GM21367 (cell line): Measurements from ENCODE around the gene RBFOX1.

Experiments used
- ATAC-seq: cut with Tn5 transposase; IDR thresholded peaks from one replicate; pipeline ENCODE4 v1.9.1; 2021; ENCODE audit not compliant: unreplicated experiment

The RBFOX1 gene

DNA sequence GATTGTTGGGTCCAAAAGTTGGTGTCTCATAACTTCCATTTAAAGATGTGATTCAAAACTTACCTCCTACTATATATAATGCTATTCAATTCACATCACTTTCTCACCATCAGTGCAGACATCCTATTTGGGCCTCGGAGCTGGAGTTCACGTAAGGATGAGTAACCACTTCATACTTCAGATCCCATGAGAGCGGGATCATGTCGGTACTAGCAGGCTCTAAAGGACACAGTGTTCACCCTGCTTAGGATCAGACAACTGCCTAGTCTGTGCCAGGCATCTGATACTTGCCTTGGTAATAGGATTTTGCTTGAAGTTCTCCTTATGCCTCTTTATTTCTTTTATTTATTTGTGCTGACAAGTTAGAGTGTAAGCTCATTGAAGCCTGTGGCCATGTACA is 39.5 kb downstream of the RBFOX1 start:
- ATAC-seq = no peak

DNA sequence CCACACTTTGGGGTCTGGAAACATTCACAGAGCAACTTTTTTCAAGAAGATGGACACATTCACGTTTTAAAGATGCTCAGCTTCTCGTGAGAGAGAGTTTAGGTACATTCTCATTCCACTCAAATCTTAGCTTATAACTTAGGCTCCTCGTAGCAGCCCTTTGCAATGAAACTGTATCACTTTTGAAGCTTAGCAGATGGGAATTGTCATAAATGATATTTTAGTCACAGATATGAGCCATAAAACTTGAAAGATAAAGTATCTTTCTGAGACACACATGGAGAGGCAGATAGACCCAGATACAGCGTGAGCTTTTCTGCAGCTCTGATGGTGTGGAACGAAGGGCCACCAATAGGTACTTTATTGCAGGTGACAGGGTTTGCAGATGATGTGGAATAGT is 41.1 kb downstream of the RBFOX1 start:
- ATAC-seq = no peak

DNA sequence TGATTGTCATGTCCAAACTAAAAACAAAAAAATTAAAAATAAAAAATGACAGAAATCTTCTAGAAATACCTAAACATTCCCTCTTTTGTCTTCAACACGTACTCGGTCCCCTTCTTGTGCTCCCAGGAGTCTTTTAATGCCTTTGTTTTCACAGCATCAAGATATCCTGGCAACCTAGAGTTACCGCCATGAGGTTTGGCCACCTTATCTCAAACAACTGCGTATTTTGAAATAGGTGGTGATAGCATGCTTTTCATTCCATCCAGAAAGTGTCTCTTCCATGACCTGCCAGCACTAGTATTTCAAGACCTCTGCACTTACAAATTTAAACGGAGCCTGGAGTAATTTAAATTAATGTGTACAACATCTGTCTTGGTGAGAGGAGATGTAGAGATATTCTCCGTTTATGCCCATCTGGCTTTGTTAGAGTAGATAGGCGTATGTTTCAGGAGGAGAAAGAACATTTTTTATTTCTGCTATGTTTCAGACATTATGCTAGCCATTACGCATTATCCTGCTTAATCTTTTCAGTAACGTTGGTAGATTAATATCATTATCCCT is 42.0 kb downstream of the RBFOX1 start:
- ATAC-seq = no peak

DNA sequence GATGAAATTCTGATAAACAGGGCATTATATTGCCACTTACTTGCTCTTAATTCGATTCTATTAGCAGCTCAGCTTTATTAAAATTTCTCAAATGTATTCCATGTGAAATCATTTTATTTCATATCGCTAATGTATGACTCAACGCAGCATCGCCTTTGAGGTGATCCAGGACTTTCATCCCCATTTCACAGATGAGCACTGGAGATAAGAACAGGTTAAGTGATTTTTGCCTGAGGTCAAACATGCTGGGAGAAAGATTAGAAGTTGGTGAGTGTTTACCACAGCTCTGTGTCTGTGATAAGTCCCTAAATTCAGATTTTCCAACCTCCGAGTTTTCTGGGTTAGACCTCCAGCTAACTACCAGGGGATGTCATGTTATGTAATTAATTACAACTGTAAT is 43.6 kb downstream of the RBFOX1 start:
- ATAC-seq = no peak

DNA sequence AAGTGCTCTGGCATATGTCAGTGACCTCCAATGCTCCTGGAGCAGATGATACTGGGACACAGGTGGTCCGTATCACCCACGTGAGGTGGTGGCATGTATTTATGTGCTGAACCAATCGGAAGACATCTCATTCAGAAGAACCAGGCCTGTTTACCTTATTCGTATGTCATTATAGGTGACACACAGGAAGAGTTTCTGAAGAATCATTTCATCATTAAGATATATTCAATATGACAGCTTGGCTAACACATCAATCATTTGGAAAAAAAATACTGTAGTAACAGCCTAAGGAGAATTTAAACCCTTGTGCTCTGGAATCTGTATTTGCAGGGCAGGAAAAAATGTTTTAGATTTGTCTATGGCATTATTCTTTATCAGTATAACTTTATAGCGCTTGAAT is 44.6 kb downstream of the RBFOX1 start:
- no peak for ATAC-seq

DNA sequence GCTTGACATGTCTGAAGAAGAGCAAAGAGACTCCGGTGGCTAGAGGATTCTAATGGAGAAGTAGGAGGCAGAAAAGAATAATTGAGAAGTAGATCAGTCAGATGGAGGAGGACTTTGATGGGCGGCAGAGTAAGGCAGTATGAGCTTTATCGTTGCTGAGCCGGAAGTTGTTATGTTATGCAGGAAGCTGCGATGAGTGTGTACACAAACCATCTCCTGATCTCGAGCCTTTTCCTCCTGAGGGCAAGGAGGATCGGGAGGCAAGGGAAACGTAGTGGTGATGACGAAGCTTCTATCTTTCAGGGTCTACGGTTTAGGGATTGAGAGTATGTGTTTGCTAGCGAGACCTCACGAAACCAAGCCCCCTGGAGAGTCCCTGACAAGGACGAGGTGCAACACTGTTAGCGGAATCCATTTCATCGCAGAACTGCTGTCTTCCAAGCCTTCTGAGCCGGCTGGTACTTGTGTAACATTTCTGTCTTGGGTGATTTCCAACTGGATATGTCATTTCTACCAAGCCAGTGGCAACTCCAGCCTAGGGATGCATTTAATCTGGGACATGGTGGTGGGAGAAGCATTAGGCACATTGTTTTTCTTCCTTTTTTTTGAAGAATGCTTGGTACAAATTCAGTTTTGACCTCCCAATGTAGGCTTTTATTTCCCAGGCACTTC is 45.5 kb downstream of the RBFOX1 start:
- no peak for ATAC-seq

DNA sequence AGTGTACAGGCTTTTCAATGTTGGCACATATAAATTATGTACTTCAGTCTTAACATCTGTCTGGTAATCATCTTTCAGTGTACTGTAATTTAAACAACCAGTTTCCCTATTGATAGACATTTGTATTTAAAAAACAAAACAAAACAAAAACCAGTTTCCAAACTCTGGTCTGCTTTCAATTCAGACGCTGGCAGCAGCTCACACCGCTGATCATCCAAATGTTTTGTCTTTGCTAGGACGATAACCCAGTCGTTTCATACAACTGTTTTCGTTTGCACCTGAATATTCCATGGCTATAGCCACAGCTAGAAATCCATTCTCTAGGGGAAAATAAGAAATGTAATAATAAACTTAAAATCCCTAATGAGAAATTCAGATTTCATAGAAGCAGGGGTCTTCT is 47.8 kb downstream of the RBFOX1 start:
- ATAC-seq = no peak

DNA sequence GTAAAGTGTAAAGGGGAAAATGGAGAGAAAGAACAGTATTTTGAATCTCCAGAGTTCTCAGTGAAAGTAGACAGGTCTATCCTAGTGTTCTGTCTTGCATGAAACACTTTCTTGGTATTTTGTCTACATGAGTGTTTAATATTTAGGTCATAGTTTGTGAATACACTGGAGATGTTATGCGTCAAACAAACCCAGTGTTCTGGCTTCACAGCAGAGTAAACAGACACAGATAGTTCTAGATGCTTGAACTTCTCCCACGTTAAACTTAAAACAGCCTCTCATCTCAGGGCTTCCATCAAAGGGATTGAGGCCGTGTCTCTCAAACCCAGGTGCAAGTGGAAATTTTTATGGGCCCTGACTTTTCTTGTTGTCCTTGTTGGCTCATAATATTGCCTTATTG is 48.3 kb downstream of the RBFOX1 start:
- ATAC-seq = no peak

DNA sequence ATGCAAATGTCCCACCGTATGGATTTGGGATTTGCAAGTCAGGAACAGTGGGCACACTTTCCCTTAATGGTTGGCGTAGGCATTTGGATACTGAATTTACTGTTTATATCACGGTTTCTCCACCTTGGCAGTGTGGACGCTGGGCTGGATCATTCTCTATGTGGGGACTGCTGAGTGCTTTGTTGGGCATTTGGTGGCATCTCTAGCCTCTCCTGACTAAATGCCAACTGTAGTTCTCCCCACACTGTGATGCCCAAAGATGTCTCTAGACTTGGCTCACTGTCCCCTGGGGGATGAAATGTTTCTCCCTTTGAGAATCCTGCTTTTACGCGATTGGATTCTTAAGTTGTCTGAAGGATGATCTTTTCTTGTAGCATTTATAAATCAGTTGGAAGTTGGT is 49.0 kb downstream of the RBFOX1 start:
- ATAC-seq = no peak

DNA sequence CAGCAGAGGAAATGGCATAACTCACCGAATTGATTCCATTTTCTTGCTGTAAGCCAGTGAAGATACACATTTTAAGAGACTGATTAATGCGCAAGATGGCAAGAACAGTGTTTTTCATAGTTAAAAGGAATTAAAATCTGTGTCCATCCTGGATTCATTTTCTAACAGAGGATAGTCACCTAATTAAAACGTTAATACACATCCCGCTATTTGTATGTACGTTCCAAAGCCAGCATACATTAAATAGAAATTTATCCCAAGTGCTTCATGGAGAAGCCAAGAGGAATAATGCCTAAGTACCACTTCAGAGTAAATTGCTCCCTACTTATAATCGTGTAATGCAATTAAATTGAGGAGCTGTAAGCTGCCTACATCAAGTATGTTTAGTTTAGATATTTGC is 49.9 kb downstream of the RBFOX1 start:
- ATAC-seq = no peak

DNA sequence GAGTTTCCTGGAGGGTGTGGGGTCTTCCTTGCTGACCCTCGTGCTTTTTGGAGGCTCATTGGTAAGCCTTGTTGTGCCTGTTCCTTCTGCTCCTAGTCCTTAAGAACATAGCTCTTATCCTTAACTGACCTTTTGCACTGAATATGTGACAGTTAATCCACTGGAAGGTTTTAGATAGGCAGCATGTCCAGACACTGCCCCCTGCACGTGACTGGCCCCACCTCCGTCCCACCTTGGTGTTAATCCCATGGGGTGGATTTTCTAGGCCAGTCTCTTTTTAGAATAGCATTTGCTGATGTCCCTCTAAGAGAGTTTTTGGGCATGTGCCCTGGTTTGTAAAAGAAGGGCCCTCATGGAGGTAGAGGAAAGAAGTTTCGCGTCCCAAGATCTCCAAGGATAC is 58.3 kb downstream of the RBFOX1 start:
- no peak for ATAC-seq

DNA sequence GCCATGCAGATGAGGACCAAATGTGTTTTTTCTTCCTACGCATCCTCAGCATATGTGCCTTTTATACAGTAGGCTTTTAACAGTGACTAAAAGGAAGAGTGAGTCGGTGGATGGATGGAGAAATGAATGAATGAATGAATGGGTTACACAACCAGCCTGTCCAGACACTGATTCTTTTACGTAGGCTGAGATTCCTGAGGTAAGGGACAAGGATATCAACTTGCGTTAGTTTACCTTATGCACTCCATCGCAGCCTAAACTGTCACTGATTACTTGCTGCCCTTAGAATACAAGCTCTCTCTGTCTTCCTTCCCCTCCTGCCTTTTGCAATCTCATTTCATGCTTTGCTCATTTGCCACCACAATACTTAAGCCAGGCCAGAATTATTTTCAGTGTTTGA is 59.0 kb downstream of the RBFOX1 start:
- ATAC-seq = no peak

DNA sequence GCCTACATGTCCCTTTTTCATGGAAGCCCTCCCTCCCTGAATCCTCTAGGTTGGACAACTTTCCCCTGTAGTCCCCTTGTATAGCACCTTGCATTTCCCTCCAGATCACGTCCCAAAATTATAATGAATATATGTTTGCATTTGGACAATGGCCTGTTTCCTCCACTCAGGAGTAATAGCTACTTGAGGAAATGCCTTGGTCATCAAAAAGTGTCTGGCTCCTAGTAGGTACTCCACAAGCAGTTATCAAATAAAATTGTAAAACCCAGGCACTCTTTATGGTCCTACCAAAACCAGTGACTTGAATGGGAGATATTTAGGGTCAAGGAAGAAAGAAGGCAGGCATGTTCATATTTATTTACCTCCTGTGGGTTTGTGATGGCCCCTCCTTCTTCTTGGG is 59.6 kb downstream of the RBFOX1 start:
- no peak for ATAC-seq

DNA sequence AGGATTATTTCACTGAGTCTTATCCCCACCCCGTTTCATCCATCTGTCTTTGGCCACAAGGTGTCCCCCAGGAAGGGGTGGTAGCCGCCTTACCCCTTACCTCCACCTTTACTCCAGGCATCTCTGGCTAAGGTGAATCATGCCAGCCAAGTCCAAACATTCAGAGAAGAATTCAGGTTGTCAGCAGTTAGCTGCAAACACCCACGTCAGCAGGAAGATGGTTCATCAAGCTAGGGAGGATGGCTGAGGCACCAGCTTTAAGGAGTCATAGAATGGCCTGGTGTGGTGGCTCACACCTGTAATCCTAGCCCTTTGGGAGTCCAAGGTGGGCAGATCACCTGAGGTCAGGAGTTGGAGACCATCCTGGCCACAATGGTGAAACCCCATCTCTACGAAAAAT is 61.0 kb downstream of the RBFOX1 start:
- ATAC-seq = no peak

DNA sequence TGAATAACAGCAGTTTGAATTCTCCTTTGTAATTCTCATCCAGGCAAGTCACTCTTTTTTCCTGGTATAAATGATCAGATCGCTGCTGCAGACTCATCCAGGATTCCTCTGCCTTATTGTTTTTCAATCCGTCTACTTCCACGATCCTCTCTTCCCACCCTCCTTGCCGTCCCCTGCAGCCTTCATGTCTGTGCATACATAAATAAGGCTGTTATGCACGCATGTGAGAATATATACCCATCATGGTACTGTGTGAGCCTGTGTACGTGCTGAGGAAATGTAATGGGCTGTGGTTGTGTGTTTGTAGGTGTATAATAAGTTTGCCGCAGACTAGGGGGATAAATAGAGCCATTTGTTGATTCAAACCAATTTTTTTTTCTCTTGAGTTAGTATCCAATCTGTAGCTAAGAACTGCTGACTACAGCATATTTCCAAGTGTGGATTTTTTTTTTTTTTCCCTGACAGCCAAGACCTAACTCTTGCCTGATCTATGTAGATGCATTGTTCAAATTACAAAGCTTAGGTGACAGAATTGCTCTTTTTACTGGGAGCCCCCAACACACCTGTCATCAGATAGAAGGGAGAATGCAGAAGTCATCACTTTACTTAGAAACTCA is 62.2 kb downstream of the RBFOX1 start:
- no peak for ATAC-seq

DNA sequence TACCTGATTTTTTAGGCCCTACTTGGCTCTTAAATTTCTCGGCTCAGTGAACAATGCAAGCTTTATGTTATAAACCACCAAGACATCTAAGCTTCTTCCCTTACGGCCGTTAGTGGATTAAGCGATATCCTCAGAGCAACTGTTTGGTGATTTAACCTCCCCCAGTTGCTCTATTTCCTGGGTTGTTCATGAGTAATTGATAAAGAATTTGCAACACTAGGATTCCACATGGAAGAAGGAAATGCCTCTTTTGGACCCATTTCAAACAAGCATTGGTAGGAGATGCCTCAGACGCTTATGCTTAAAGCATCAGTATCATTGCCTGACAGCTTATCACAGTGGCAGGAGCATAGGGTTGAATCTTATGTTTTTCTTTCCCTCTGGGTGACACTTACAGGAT is 65.3 kb downstream of the RBFOX1 start:
- ATAC-seq = no peak

DNA sequence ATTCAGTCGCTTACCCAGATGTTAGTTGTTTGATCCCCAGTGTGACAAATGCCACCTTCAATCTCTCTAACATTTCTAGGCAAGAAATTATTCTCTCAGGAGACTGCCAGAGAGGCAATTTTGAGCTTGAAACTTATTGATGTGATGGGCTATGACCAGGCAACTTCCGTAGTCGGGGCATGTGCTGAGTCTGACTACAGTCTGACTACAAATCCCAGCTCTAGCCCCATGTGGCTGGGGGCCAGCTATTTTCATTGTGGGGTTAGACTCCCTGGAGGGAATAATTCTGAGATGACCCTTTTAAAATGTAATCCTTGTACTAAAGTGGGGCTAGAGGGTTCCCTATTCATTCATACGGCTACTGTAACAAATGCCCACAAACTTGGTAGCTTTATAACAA is 65.9 kb downstream of the RBFOX1 start:
- no peak for ATAC-seq

DNA sequence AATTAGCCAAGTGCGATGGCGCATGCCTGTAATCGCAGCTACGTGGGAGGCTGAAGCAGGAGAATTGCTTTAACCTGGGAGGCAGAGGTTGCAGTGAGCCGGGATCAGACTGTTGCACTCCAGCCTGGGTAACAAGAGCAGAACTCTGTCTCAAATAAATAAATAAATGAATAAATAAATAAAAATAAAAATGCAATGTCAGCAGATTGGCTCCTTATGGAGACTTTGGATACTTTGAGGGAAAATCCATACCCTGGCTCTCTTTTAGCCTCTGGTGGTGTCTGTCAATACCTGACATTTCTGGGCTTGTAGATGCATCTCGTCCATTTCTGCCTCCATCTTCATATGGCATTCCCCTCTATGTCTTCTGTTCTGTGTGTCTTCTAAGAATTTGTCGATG is 66.7 kb downstream of the RBFOX1 start:
- no peak for ATAC-seq

DNA sequence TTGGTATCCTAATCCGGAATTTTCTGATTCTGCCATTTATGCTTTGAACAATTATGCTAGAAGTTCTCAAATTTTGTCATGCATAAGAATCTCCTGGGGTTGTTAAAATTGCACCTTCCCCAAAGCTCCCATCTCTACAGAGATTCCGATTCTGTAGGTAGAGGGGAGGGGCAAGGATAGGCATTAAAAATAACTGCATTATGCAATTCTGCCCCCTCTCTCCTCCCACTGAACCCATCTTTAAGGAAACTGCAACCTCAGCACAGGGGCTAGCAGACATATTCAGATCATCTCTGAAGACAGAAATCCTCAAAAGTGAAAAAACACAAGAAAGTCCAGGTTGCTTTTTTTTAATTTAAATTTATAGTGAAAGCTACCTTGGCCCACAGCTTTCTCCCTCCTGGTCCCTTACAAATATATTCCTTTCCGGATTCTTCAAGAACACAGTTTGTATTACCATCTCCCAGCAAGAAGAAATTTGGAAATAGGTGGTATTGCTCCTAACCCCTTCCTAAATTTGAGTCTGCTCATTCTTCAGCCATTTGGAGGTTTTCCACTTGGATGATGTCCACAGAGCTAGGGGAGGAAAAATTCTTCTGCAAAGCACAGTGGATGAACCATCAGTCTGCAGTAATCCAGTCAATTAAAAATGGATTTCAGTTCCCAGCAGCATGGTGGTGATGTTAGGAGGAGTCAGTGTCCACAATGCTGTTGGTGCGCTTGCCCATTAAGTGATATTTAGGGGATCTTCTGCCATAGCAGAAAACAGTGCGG is 67.7 kb downstream of the RBFOX1 start:
- no peak for ATAC-seq

DNA sequence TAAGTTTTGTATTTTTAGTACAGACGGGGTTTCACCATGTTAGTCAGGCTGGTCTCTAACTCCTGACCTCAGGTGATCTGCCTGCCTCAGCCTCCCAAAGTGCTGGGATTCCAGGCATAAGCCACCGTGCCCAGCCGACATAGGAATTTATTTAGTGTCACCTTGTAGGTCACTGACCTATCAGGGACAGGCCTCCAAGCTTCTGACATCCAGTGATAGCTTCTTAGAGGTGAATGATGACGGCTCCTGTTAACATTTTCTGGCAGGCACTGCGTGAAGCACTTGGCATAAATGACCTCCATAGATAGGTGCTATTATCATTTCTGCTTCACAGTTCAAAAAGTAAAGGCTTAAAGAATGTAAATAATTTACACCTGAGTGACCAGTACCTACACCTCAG is 71.6 kb downstream of the RBFOX1 start:
- ATAC-seq = no peak

DNA sequence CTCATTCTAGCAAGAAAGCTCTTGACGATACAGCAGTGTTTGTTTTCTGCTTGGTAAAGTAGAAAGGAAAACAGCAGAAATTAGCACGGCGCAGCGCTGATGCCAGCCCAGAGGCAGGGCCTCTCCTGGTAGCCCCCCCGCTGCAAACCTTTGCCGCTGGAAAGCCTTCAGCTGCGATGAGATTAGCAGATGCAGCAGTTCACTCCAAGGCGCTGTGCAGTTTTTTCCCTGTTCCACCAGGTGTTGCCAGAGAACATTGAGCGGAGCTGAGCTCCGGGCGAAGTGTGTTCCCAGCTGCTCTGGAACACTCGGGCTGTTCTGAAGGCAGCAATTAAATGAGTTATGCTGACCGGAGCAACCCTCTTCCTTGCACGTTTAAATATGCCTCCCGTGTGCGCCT is 72.5 kb downstream of the RBFOX1 start:
- ATAC-seq = no peak

DNA sequence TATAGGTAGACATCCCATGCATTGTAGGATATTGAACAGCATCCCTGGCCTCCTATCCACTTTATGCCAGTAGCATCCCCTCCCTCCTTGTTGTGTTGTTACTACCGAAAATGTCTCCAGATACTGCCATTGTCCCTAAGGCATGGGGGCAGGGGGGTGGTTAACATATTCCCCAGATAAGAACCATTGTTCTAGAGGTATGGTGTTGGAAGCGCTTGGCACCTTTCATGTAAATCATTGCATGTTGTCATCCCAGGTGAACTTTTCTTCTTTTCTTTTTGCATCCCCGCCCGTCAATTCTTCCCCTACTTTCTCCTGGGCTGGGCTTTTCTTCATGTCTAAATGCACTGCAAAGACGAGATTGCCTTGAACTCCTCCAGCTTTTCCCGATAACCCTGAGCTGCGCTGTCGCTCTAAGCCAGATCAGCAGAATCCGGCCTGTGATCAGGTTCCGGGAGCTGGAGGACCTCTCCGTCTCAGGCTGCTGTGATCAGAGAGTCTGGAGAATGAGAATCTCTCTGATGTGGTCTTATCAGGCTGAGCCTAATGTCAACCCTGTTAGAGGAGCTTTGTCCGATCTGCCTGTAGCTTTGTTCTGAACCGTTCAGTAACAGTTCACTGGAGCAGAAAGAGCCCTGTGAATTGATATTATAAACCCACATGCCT is 76.2 kb downstream of the RBFOX1 start:
- ATAC-seq = no peak
